HepG2 (cell line): ENCODE data around the gene CLDN14. TPM values are rescaled to one million over a fixed set of nuclear protein-coding genes. Genes with fewer than 3 reads are reported as not detected.

ENCODE experiments used
- ATAC-seq: fragments of 200-7000 bp; cut with Tn5 transposase; 3 replicates; pipeline ENCODE4 v1.9.1; 2020; ENCODE audit warnings: mild to moderate bottlenecking, moderate library complexity
- BruUV-seq: library from RNA; stranded (reverse); fragments of 400-500 nt; replicated peaks from 2 replicates; lab custom pipeline; 2021; lab: Mats Ljungman, UMichigan
- CTCF ChIA-PET: fragments of 300-600 bp; formaldehyde crosslinking; extraction: SDS; loops from one replicate; lab custom pipeline; 2021; ENCODE audit warnings: low total read pairs, inconsistent platforms, low intra/inter-chr PET ratio; lab: Yijun Ruan, JAX
- POLR2A ChIA-PET: fragments of 350-600 bp; sonication (Branson Sonifier 250); formaldehyde crosslinking; loops from one replicate; lab custom pipeline; 2020; ENCODE audit warnings: antibody characterized with exemption, inconsistent platforms; lab: Yijun Ruan, JAX
- DNase-seq: peaks from one replicate; pipeline ENCODE4 v3.0.0-alpha.2; 2015; ENCODE audit warnings: low spot score
- FAIRE-seq: peaks from 3 replicates; lab custom pipeline; 2011; peaks lifted over from hg19 to GRCh38; lab: Jason Lieb, UNC
- H2AFZ ChIP-seq: one replicate; pipeline ENCODE4 v1.6.1; 2011; ENCODE audit warnings: low read length, inconsistent platforms
- H3K27ac ChIP-seq: fragments of 300-600 bp; 3 replicates; pipeline ENCODE4 v1.8.0; 2011; ENCODE audit warnings: mixed run types, mild to moderate bottlenecking, mixed read lengths, low read length, inconsistent platforms; ENCODE audit not compliant: insufficient read depth; ENCODE audit errors: extremely low read length
- H3K27me3 ChIP-seq, 2 experiments: fragments of 200-600 bp in 1 of 2; 2 replicates in 1 of 2; 3 replicates in 1 of 2; pipeline versions ENCODE4 v1.6.0 to v1.8.0; 2011; ENCODE audit warnings: low read length in 2 of 2, mild to moderate bottlenecking in 2 of 2, moderate library complexity in 2 of 2, inconsistent platforms in 1 of 2; ENCODE audit not compliant: insufficient read depth in 2 of 2, control insufficient read depth in 1 of 2
- H3K36me3 ChIP-seq, 2 experiments: fragments of 200-600 bp in 1 of 2; replicated peaks in 1 of 2; 2 replicates in 1 of 2; 3 replicates in 1 of 2; pipeline versions ENCODE4 v1.5.1 to v1.8.0; 2011; ENCODE audit warnings: low read length in 2 of 2, inconsistent platforms in 1 of 2; ENCODE audit not compliant: insufficient read depth in 2 of 2, control insufficient read depth in 1 of 2
- H3K4me1 ChIP-seq: 2 replicates; pipeline ENCODE4 v1.5.1; 2012; ENCODE audit warnings: low read length, inconsistent platforms; ENCODE audit not compliant: insufficient read depth
- H3K4me2 ChIP-seq: 2 replicates; pipeline ENCODE4 v1.6.0; 2011; ENCODE audit warnings: low read depth, low read length, inconsistent platforms
- H3K4me3 ChIP-seq, 3 experiments: fragments of 200-600 bp in 1 of 3; sonication (generic), shearing (Covaris generic) in 1 of 3; replicated peaks in 1 of 3; 2 replicates each; pipeline ENCODE4 v1.5.1; 2011 to 2016; ENCODE audit warnings: low read length in 3 of 3, inconsistent platforms in 2 of 3, low read depth in 2 of 3, mild to moderate bottlenecking in 2 of 3, control low read depth in 1 of 3, mixed read lengths in 1 of 3; ENCODE audit not compliant: insufficient read depth in 1 of 3
- H3K79me2 ChIP-seq: one replicate; pipeline ENCODE4 v1.6.1; 2011; ENCODE audit warnings: low read length, inconsistent platforms; ENCODE audit not compliant: insufficient read depth
- H3K9ac ChIP-seq: 2 replicates; pipeline ENCODE4 v1.6.0; 2011; ENCODE audit warnings: mild to moderate bottlenecking, low read depth, low read length, inconsistent platforms; ENCODE audit not compliant: insufficient read depth
- H3K9me3 ChIP-seq: 2 replicates; pipeline ENCODE4 v1.5.1; 2012; ENCODE audit warnings: mild to moderate bottlenecking, low read length
- H4K20me1 ChIP-seq: 2 replicates; pipeline ENCODE4 v1.6.0; 2011; ENCODE audit warnings: inconsistent platforms, mild to moderate bottlenecking, low read length, moderate library complexity; ENCODE audit not compliant: insufficient read depth
- CEBPB ChIP-seq: IDR thresholded peaks from 2 replicates; pipeline ENCODE4 v1.6.1; 2011; ENCODE audit warnings: low read depth, low read length, improper control_type of control experiment, borderline replicate concordance
- FIP1L1 ChIP-seq: fragments of 200-400 bp; formaldehyde crosslinking; IDR thresholded peaks from 2 replicates; pipeline ENCODE4 v1.6.1; 2018; ENCODE audit warnings: low read depth, mild to moderate bottlenecking, low read length, moderate library complexity, borderline replicate concordance; ENCODE audit not compliant: insufficient read depth
- JDP2 ChIP-seq: sonication (generic); formaldehyde crosslinking; IDR thresholded peaks from 2 replicates; pipeline ENCODE4 v1.8.1; 2022; ENCODE audit warnings: missing genetic modification reagents, borderline replicate concordance
- MIER2 ChIP-seq: IDR thresholded peaks from 2 replicates; pipeline ENCODE4 v1.6.1; 2016; ENCODE audit warnings: missing biosample characterization, missing genetic modification reagents
- NFE2L1 ChIP-seq: sonication (generic); formaldehyde crosslinking; IDR thresholded peaks from 2 replicates; pipeline ENCODE4 v1.4.0; 2020; ENCODE audit warnings: missing genetic modification reagents, mild to moderate bottlenecking, borderline replicate concordance
- NFKBIZ ChIP-seq: IDR thresholded peaks from 2 replicates; pipeline ENCODE4 v1.6.1; 2018; ENCODE audit warnings: missing genetic modification reagents, missing compliant biosample characterization
- PAF1 ChIP-seq: IDR thresholded peaks from 2 replicates; pipeline ENCODE4 v1.6.1; 2016; ENCODE audit warnings: missing genetic modification reagents, missing compliant biosample characterization
- SIX4 ChIP-seq: sonication (generic); formaldehyde crosslinking; IDR thresholded peaks from 2 replicates; pipeline ENCODE4 v1.4.0; 2020; ENCODE audit warnings: missing genetic modification reagents
- TCF12 ChIP-seq, 2 experiments: fragments of 450-650 bp in 1 of 2; sonication (generic) in 1 of 2; formaldehyde crosslinking in 1 of 2; IDR thresholded peaks; 2 replicates each; pipeline versions ENCODE4 v1.6.1 to v1.8.0; 2017 to 2022; ENCODE audit warnings: antibody characterized with exemption in 1 of 2, mild to moderate bottlenecking in 1 of 2, missing genetic modification reagents in 1 of 2, moderate library complexity in 1 of 2
- ZFP82 ChIP-seq: sonication (generic); formaldehyde crosslinking; IDR thresholded peaks from 2 replicates; pipeline ENCODE4 v1.5.1; 2020; ENCODE audit warnings: mild to moderate bottlenecking, missing genetic modification reagents, borderline replicate concordance
- ZNF660 ChIP-seq: sonication (generic); formaldehyde crosslinking; IDR thresholded peaks from 2 replicates; pipeline ENCODE4 v1.5.1; 2020; ENCODE audit warnings: mild to moderate bottlenecking, low read depth, missing genetic modification reagents, borderline replicate concordance
- WGBS: methylation state at CpG from one replicate; pipeline ENCODE4 v1.1.6; 2017; ENCODE audit warnings: low lambda C conversion rate; 5-methylcytosine and 5-hydroxymethylcytosine counted together
- in situ Hi-C: cut with HindIII; loops from 2 replicates; pipeline ENCODE4 v1.10.0; 2017; ENCODE audit warnings: low pct_unique_long_range_greater_than_20kb; ENCODE audit not compliant: extremely low pct_ligation_motif_present
- intact Hi-C: fragments of 100-400 bp; cut with micrococcal nuclease; formaldehyde crosslinking; loops from one replicate; pipeline ENCODE4 v1.10.0; 2022; ENCODE audit not compliant: unreplicated experiment
- polyA plus RNA-seq, 8 experiments: library from polyadenylated mRNA; depleted of rRNA in 3 of 8; stranded (reverse) in 7 of 8; unstranded in 1 of 8; fragments of >200 nt; fragmentation: Illumina TruSeq in 4 of 8; extraction: Trizol in 4 of 8; gene quantifications; 2 replicates each; pipeline versions ENCODE4 v1.2.1 to v1.2.3, GENCODE V29; 2011 to 2016; ENCODE audit warnings: low read depth in 4 of 8, missing spikeins in 1 of 8, mixed read lengths in 1 of 8; ENCODE audit not compliant: insufficient read depth in 1 of 8
- total RNA-seq, 5 experiments: library from RNA; depleted of rRNA; stranded (reverse); fragments of >200 nt; fragmentation: Illumina TruSeq; extraction: Trizol; gene quantifications; 2 replicates each; pipeline ENCODE4 v1.2.3, GENCODE V29; 2016; ENCODE audit warnings: low read depth in 1 of 5
- TF ChIP-seq, protein P1 (sequence below): sonication (generic); formaldehyde crosslinking; IDR thresholded peaks from 2 replicates; pipeline ENCODE4 v1.5.0; 2020; ENCODE audit warnings: mild to moderate bottlenecking, missing genetic modification reagents
- TF ChIP-seq, protein P2 (sequence below): sonication (generic); formaldehyde crosslinking; IDR thresholded peaks from 2 replicates; pipeline ENCODE4 v1.5.1; 2020; ENCODE audit warnings: mild to moderate bottlenecking, missing genetic modification reagents, moderate library complexity
- TF ChIP-seq, protein P3 (sequence below): sonication (generic); formaldehyde crosslinking; IDR thresholded peaks from 2 replicates; pipeline ENCODE4 v1.8.1; 2023; ENCODE audit warnings: missing genetic modification reagents, inconsistent platforms, borderline replicate concordance
- TF ChIP-seq, protein P4 (sequence below), 2 experiments: sonication (generic) in 1 of 2; formaldehyde crosslinking in 1 of 2; IDR thresholded peaks; 2 replicates each; pipeline versions ENCODE4 v1.5.1 to v1.6.1; 2011 to 2020; ENCODE audit warnings: borderline replicate concordance in 1 of 2, low read depth in 1 of 2, low read length in 1 of 2, mild to moderate bottlenecking in 1 of 2, missing genetic modification reagents in 1 of 2, moderate library complexity in 1 of 2

Gene CLDN14
- total and polyA plus RNA-seq, 2 of the 13 experiments (the other 11 are each of a cell fraction or from before 2014, with no cell fraction given): 1.1 to 1.4 TPM

DNA sequence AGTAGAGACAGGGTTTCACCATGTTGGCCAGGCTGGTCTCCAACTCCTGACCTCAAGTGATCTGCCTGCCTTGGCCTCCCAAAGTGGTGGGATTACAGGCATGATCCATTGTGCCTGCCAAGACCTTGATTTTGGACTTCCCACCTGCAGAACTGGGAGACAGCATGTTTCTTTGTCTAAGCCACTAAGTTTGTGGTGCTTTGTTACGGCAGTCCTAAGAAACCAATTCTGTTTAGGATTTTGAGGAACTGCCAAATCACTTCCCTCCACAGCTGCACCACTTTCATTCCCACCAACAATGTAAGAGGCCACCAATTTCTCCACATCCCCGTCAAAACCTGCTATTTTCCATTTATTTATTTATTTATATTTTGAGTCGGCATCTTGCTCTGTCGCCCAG lies 48.7 kb downstream of the CLDN14 start (continued):
- TF ChIP-seq, protein P1, sequence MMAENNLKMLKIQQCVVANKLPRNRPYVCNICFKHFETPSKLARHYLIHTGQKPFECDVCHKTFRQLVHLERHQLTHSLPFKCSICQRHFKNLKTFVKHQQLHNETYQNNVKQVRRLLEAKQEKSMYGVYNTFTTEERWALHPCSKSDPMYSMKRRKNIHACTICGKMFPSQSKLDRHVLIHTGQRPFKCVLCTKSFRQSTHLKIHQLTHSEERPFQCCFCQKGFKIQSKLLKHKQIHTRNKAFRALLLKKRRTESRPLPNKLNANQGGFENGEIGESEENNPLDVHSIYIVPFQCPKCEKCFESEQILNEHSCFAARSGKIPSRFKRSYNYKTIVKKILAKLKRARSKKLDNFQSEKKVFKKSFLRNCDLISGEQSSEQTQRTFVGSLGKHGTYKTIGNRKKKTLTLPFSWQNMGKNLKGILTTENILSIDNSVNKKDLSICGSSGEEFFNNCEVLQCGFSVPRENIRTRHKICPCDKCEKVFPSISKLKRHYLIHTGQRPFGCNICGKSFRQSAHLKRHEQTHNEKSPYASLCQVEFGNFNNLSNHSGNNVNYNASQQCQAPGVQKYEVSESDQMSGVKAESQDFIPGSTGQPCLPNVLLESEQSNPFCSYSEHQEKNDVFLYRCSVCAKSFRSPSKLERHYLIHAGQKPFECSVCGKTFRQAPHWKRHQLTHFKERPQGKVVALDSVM: no peak
- TF ChIP-seq SIX4 (CRISPR knock-in tag) (no peak), JDP2 (no peak), NFKBIZ (CRISPR knock-in tag) (no peak), MIER2 (no peak), FIP1L1 (no peak)
- TF ChIP-seq, protein P2, sequence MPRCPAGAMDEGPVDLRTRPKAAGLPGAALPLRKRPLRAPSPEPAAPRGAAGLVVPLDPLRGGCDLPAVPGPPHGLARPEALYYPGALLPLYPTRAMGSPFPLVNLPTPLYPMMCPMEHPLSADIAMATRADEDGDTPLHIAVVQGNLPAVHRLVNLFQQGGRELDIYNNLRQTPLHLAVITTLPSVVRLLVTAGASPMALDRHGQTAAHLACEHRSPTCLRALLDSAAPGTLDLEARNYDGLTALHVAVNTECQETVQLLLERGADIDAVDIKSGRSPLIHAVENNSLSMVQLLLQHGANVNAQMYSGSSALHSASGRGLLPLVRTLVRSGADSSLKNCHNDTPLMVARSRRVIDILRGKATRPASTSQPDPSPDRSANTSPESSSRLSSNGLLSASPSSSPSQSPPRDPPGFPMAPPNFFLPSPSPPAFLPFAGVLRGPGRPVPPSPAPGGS (CRISPR knock-in tag): no peak

DNA sequence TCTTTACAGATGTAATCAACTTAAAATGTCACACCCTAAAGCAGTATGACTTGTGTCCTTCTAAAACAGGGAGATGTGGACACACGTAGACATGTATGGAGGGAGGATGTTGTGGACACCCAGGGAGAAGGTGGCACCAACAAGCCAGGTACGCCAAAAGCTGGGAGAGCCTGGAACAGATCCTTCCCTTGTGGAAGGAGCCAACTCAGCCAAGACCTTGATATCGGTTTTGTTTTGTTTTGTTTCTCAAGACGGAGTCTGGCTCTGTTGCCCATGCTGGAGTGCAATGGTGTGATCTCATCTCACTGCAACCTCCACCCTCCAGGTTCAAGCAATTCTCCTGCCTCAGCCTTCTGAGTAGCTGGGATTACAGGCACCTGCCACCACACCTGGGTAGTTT lies 49.1 kb downstream of the CLDN14 start:
- Histone ChIP-seq H4K20me1 (no peaks in the 10 kb centered on the region), H3K79me2 (no peaks in the 10 kb centered on the region), H3K4me2 (no peak overlapping the region), H3K4me3 (no peak overlapping the region), H3K9me3 (no peaks in the 10 kb centered on the region), H3K27ac (no peak overlapping the region), H3K36me3 (no peaks in the 10 kb centered on the region), H3K9ac (no peak overlapping the region), H3K27me3 (no peaks in the 10 kb centered on the region), H3K4me1 (peaks cover 35% of the 10 kb centered on the region), H2AFZ (no peak overlapping the region)
- no TSS peak for BruUV-seq
- WGBS: 94% methylated on average over 4 of the region's 4 CpGs
- ATAC-seq: no peak
- CTCF ChIA-PET: no interaction called here
- no peak for DNase-seq
- intact Hi-C loops: no loop called here
- in situ Hi-C loops: no loop called here
- POLR2A ChIA-PET: no interaction called here
- no peak for FAIRE-seq
- TF ChIP-seq, protein P3, sequence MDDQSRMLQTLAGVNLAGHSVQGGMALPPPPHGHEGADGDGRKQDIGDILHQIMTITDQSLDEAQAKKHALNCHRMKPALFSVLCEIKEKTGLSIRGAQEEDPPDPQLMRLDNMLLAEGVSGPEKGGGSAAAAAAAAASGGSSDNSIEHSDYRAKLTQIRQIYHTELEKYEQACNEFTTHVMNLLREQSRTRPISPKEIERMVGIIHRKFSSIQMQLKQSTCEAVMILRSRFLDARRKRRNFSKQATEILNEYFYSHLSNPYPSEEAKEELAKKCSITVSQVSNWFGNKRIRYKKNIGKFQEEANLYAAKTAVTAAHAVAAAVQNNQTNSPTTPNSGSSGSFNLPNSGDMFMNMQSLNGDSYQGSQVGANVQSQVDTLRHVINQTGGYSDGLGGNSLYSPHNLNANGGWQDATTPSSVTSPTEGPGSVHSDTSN (CRISPR knock-in tag): no peak
- TF ChIP-seq NFE2L1 (CRISPR knock-in tag): no peak
- no peak for TF ChIP-seq CEBPB
- TF ChIP-seq ZNF660 (CRISPR knock-in tag): no peak
- TF ChIP-seq ZFP82 (CRISPR knock-in tag): no peak
- TF ChIP-seq TCF12 (IDR thresholded peaks at IDR 0.05): no peak
- TF ChIP-seq TCF12 (CRISPR knock-in tag; IDR thresholded peaks at IDR 0.05): no peak
- TF ChIP-seq PAF1: no peak
- TF ChIP-seq, protein P4, sequence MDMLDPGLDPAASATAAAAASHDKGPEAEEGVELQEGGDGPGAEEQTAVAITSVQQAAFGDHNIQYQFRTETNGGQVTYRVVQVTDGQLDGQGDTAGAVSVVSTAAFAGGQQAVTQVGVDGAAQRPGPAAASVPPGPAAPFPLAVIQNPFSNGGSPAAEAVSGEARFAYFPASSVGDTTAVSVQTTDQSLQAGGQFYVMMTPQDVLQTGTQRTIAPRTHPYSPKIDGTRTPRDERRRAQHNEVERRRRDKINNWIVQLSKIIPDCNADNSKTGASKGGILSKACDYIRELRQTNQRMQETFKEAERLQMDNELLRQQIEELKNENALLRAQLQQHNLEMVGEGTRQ (IDR thresholded peaks at IDR 0.05; ENCODE audit: low read depth, low read length): no peak
- TF ChIP-seq, protein P4 (CRISPR knock-in tag; IDR thresholded peaks at IDR 0.05; ENCODE audit: borderline replicate concordance): no peak
